Measurements from ENCODE around the gene COL6A5.
"Not testable (repeated sequence)": the region's sequence is repeated elsewhere in the genome, so short reads cannot be mapped to it uniquely, and the experiment has no call there.

COL6A5 gene

GRCh38 chr3:130384476-130385025 is 39.1 kb downstream of the COL6A5 start:
- DNase-seq (ENCODE audit: low spot score) = no peak

- no peak for DNase-seq (ENCODE audit: low spot score)
Observed at GRCh38 chr3:130386604-130387263, 41.3 kb downstream of the COL6A5 start.

GRCh38 chr3:130389743-130390478 is 44.4 kb downstream of the COL6A5 start:
- no peak for DNase-seq (ENCODE audit: low spot score)

- no peak for DNase-seq (ENCODE audit: low spot score)
Observed at GRCh38 chr3:130392266-130392665, 46.8 kb downstream of the COL6A5 start.

- DNase-seq (ENCODE audit: low spot score) = no peak
Observed at GRCh38 chr3:130393594-130393993, 48.1 kb downstream of the COL6A5 start.

- no peak for DNase-seq (ENCODE audit: low spot score)
Observed at GRCh38 chr3:130395331-130395730, 49.9 kb downstream of the COL6A5 start.

GRCh38 chr3:130395916-130396315 is 50.4 kb downstream of the COL6A5 start:
- no peak for DNase-seq (ENCODE audit: low spot score)

- DNase-seq (ENCODE audit: low spot score) = no peak
Observed at GRCh38 chr3:130404401-130404800, 58.9 kb downstream of the COL6A5 start.

GRCh38 chr3:130405956-130406355 is 60.5 kb downstream of the COL6A5 start:
- DNase-seq (ENCODE audit: low spot score) = no peak

GRCh38 chr3:130408253-130408652 is 62.8 kb downstream of the COL6A5 start:
- DNase-seq (ENCODE audit: low spot score) = not testable (repeated sequence)

- no peak for DNase-seq (ENCODE audit: low spot score)
Observed at GRCh38 chr3:130411320-130411719, 65.8 kb downstream of the COL6A5 start.

GRCh38 chr3:130412991-130413560 is 67.6 kb downstream of the COL6A5 start:
- no peak for DNase-seq (ENCODE audit: low spot score)

- no peak for DNase-seq (ENCODE audit: low spot score)
Observed at GRCh38 chr3:130414457-130414856, 69.0 kb downstream of the COL6A5 start.

- no peak for DNase-seq (ENCODE audit: low spot score)
Observed at GRCh38 chr3:130420466-130420865, 75.0 kb downstream of the COL6A5 start.

- DNase-seq (ENCODE audit: low spot score) = no peak
Observed at GRCh38 chr3:130423064-130423463, 77.6 kb downstream of the COL6A5 start.

GRCh38 chr3:130424837-130425236 is 79.4 kb downstream of the COL6A5 start:
- DNase-seq (ENCODE audit: low spot score) = no peak

- DNase-seq (ENCODE audit: low spot score) = no peak
Observed at GRCh38 chr3:130425484-130425883, 80.0 kb downstream of the COL6A5 start.

- DNase-seq (ENCODE audit: low spot score) = no peak
Observed at GRCh38 chr3:130426206-130426605, 80.7 kb downstream of the COL6A5 start.

- DNase-seq (ENCODE audit: low spot score) = no peak
Observed at GRCh38 chr3:130428871-130429712, 83.6 kb downstream of the COL6A5 start.

- no peak for DNase-seq (ENCODE audit: low spot score)
Observed at GRCh38 chr3:130429713-130430023, 84.2 kb downstream of the COL6A5 start.

- DNase-seq (ENCODE audit: low spot score) = no peak
Observed at GRCh38 chr3:130430266-130430665, 84.8 kb downstream of the COL6A5 start.

- not testable (repeated sequence) for DNase-seq (ENCODE audit: low spot score)
Observed at GRCh38 chr3:130432086-130432485, 86.6 kb downstream of the COL6A5 start.

All from hematopoietic multipotent progenitor cell treated with erythropoietin and hydrocortisone succinate and interleukin-3 and kit ligand, for 17 days (in vitro differentiated cells).